Bronchial epithelial cell (primary cell): Measurements from ENCODE around the gene CDH7. TPM values are rescaled to one million over a fixed set of nuclear protein-coding genes. Genes with fewer than 3 reads are reported as not detected.
A peak's percentile ranks its signal among the peaks of the same experiment; 100 is the strongest.

ENCODE experiments used
- DNase-seq: peaks from one replicate; pipeline ENCODE4 v3.0.0-alpha.2; 2010; ENCODE audit warnings: low read depth
- FAIRE-seq: peaks from 2 replicates; lab custom pipeline; 2011; peaks lifted over from hg19 to GRCh38; lab: Jason Lieb, UNC
- H3K27me3 ChIP-seq: 2 replicates; pipeline ENCODE4 v1.5.1; 2011; ENCODE audit warnings: low read length; ENCODE audit not compliant: control insufficient read depth, insufficient read depth
- H3K36me3 ChIP-seq: 2 replicates; pipeline ENCODE4 v1.5.1; 2011; ENCODE audit warnings: low read length; ENCODE audit not compliant: control insufficient read depth, insufficient read depth
- H3K4me3 ChIP-seq: 2 replicates; pipeline ENCODE4 v1.5.1; 2011; ENCODE audit warnings: mild to moderate bottlenecking, low read depth, low read length, control low read depth
- CTCF ChIP-seq: IDR thresholded peaks from 2 replicates; pipeline ENCODE4 v1.5.1; 2011; ENCODE audit warnings: mild to moderate bottlenecking, moderate library complexity, low read length, control low read depth, inconsistent platforms; ENCODE audit not compliant: insufficient read depth, severe bottlenecking
- total RNA-seq: library from RNA; depleted of rRNA; stranded (reverse); fragments of >200 nt; gene quantifications from 2 replicates; pipeline ENCODE4 v1.2.1, GENCODE V29; 2014

Gene CDH7
- total RNA-seq, 1 donor from 2014 or later = not detected

GRCh38 chr18:65938592-65939372, 188.0 kb downstream of the CDH7 start:
- H3K36me3 ChIP-seq = no peaks in the 10 kb centered on the region
- H3K27me3 ChIP-seq = no peaks in the 10 kb centered on the region
- FAIRE-seq = no peak
- H3K4me3 ChIP-seq = no peak overlapping the region
- DNase-seq = peak; percentile 86
- peak; percentile 73 for TF ChIP-seq CTCF
